Small intestine (tissue), 7 donors: ENCODE results near the gene CMIP. TPM values are rescaled to one million over a fixed set of nuclear protein-coding genes. Genes with fewer than 3 reads are reported as not detected.

Source experiments
- DNase-seq, 2 donors: peaks; one replicate each; pipeline versions ENCODE4 v3.0.0 to v3.0.0-alpha.2; 2013
- FAIRE-seq: peaks from 2 replicates; lab custom pipeline; 2012; peaks lifted over from hg19 to GRCh38; lab: Jason Lieb, UNC
- H3K27ac ChIP-seq, 3 donors: one replicate each; pipeline ENCODE4 v1.5.1; 2013; ENCODE audit warnings: low read length in 2 of 3, mild to moderate bottlenecking in 2 of 3, control low read depth in 1 of 3, inconsistent platforms in 1 of 3, low read depth in 1 of 3, moderate library complexity in 1 of 3
- H3K27me3 ChIP-seq, 3 donors: one replicate each; pipeline ENCODE4 v1.6.1; 2013; ENCODE audit warnings: low read length in 3 of 3, inconsistent platforms in 1 of 3; ENCODE audit not compliant: control insufficient read depth in 3 of 3, insufficient read depth in 3 of 3
- H3K36me3 ChIP-seq, 3 donors: one replicate each; pipeline ENCODE4 v1.6.1; 2013; ENCODE audit warnings: low read length in 3 of 3, inconsistent platforms in 1 of 3, low read depth in 1 of 3, mild to moderate bottlenecking in 1 of 3, moderate library complexity in 1 of 3; ENCODE audit not compliant: control insufficient read depth in 3 of 3, insufficient read depth in 2 of 3
- H3K4me1 ChIP-seq, 3 donors: one replicate each; pipeline ENCODE4 v1.6.1; 2013; ENCODE audit warnings: low read length in 2 of 3, inconsistent platforms in 1 of 3, low read depth in 1 of 3, mild to moderate bottlenecking in 1 of 3, moderate library complexity in 1 of 3; ENCODE audit not compliant: control insufficient read depth in 3 of 3, insufficient read depth in 2 of 3
- H3K4me3 ChIP-seq, 3 donors: one replicate each; pipeline ENCODE4 v1.5.1; 2013; ENCODE audit warnings: low read length in 3 of 3, control low read depth in 1 of 3, inconsistent platforms in 1 of 3, low read depth in 1 of 3, mild to moderate bottlenecking in 1 of 3, moderate library complexity in 1 of 3
- H3K9me3 ChIP-seq, 2 donors: one replicate each; pipeline ENCODE4 v1.6.1; 2013; ENCODE audit warnings: low read depth in 1 of 2, low read length in 1 of 2; ENCODE audit not compliant: control insufficient read depth in 2 of 2, insufficient read depth in 1 of 2
- WGBS, 3 donors: extraction: QIAGEN DNeasy Blood & Tissue Kit; methylation state at CpG; one replicate each; pipeline ENCODE4 v1.1.7; 2013; 5-methylcytosine and 5-hydroxymethylcytosine counted together
- polyA plus RNA-seq, 4 donors: library from polyadenylated mRNA; stranded (reverse) in 3 of 4; unstranded in 1 of 4; fragments of 200-250 nt in 3 of 4; fragments of 120-200 nt in 1 of 4; gene quantifications; one replicate each; pipeline versions ENCODE4 v1.2.1 to v1.2.3, GENCODE V29; 2013
- donor health status: healthy with polysubstance abuse.
- donor health status: control.
- donor health status: control.
- donor health status: Bipolar disorder and iron deficiency.
- donor health status: healthy.

The CMIP gene
- polyA plus RNA-seq, 4 donors = 43.8 to 74.7 (median 55.7) TPM

- H3K4me3 ChIP-seq = no peak overlapping the region
- DNase-seq (peak in 1 of 2 donors; percentile 37), FAIRE-seq (no peak)
- H3K36me3 ChIP-seq = peaks cover 0 to 54% (median 0%) of the 10 kb centered on the region in 3 donors
- peak overlapping the region; percentile 83 to 93 (median 91) for H3K27ac ChIP-seq
- H3K27me3 ChIP-seq = no peaks in the 10 kb centered on the region
- peaks cover 23 to 83% (median 26%) of the 10 kb centered on the region in 3 donors for H3K4me1 ChIP-seq
- 38 to 68% (median 51%) methylated on average over 14 of the region's 14 CpGs for WGBS, 3 donors
- peaks cover 0 to 5% of the 10 kb centered on the region in 2 donors for H3K9me3 ChIP-seq
These were observed 8.6 kb downstream of the CMIP start for GRCh38 chr16:81453091-81453728.

GRCh38 chr16:81454044-81454443 is 9.4 kb downstream of the CMIP start:
- Histone ChIP-seq H3K4me3 (no peak overlapping the region), H3K27ac (peak overlapping the region in 1 of 3 donors; percentile 2), H3K9me3 (peaks cover 0 to 5% of the 10 kb centered on the region in 2 donors), H3K36me3 (peaks cover 0 to 61% (median 0%) of the 10 kb centered on the region in 3 donors), H3K4me1 (peaks cover 21 to 85% (median 27%) of the 10 kb centered on the region in 3 donors), H3K27me3 (no peaks in the 10 kb centered on the region)
- WGBS, 3 donors = 70 to 88% (median 75%) methylated on average over 7 of the region's 7 CpGs
- no peak for DNase-seq
- no peak for FAIRE-seq

- WGBS, 3 donors = 62 to 82% (median 81%) methylated on average over 13 of the region's 13 CpGs
- no peak for FAIRE-seq
- Histone ChIP-seq H3K36me3 (peaks cover 0 to 66% (median 0%) of the 10 kb centered on the region in 3 donors), H3K27me3 (no peaks in the 10 kb centered on the region), H3K27ac (no peak overlapping the region), H3K9me3 (peaks cover 0 to 5% of the 10 kb centered on the region in 2 donors), H3K4me3 (no peak overlapping the region), H3K4me1 (peaks cover 15 to 85% (median 23%) of the 10 kb centered on the region in 3 donors)
- DNase-seq = peak in 1 of 2 donors; percentile 22
These were observed 10.4 kb downstream of the CMIP start for GRCh38 chr16:81455006-81455405.

GRCh38 chr16:81455720-81456494 is 11.3 kb downstream of the CMIP start:
- H3K4me1 ChIP-seq = peaks cover 14 to 83% (median 20%) of the 10 kb centered on the region in 3 donors
- peak in 1 of 2 donors; percentile 14 for DNase-seq
- peaks cover 0 to 3% of the 10 kb centered on the region in 2 donors for H3K9me3 ChIP-seq
- FAIRE-seq = no peak
- WGBS, 3 donors = 56 to 68% (median 61%) methylated on average over 15 to 17 of the region's 17 CpGs
- H3K27me3 ChIP-seq = no peaks in the 10 kb centered on the region
- peak overlapping the region; percentile 89 to 95 (median 93) for H3K27ac ChIP-seq
- H3K4me3 ChIP-seq = no peak overlapping the region
- H3K36me3 ChIP-seq = peaks cover 0 to 72% (median 0%) of the 10 kb centered on the region in 3 donors

GRCh38 chr16:81456523-81457325 is 12.1 kb downstream of the CMIP start:
- H3K27ac ChIP-seq = peak overlapping the region; percentile 93 to 95 (median 94)
- FAIRE-seq (no peak), DNase-seq (peak; percentile 91 to 96)
- peaks cover 14 to 76% (median 17%) of the 10 kb centered on the region in 3 donors for H3K4me1 ChIP-seq
- no peaks in the 10 kb centered on the region for H3K27me3 ChIP-seq
- H3K36me3 ChIP-seq = peaks cover 0 to 70% (median 0%) of the 10 kb centered on the region in 3 donors
- WGBS, 3 donors = 23 to 64% (median 42%) methylated on average over 18 to 23 of the region's 23 CpGs
- peak overlapping the region in 1 of 3 donors; percentile 21 for H3K4me3 ChIP-seq
- H3K9me3 ChIP-seq = no peaks in the 10 kb centered on the region

GRCh38 chr16:81457326-81458133 is 12.9 kb downstream of the CMIP start:
- FAIRE-seq = no peak
- WGBS, 3 donors = 18 to 42% (median 37%) methylated on average over 17 of the region's 17 CpGs
- Histone ChIP-seq H3K9me3 (no peaks in the 10 kb centered on the region), H3K27me3 (no peaks in the 10 kb centered on the region), H3K27ac (peak overlapping the region; percentile 93 to 95 (median 94)), H3K4me1 (peaks cover 13 to 75% (median 18%) of the 10 kb centered on the region in 3 donors), H3K4me3 (no peak overlapping the region), H3K36me3 (peaks cover 0 to 63% (median 0%) of the 10 kb centered on the region in 3 donors)
- peak; percentile 88 to 90 for DNase-seq

- Histone ChIP-seq H3K27me3 (no peaks in the 10 kb centered on the region), H3K4me1 (peaks cover 17 to 75% (median 19%) of the 10 kb centered on the region in 3 donors), H3K4me3 (no peak overlapping the region), H3K27ac (peak overlapping the region; percentile 93 to 95 (median 94)), H3K36me3 (peaks cover 0 to 65% (median 0%) of the 10 kb centered on the region in 3 donors), H3K9me3 (no peaks in the 10 kb centered on the region)
- 48 to 78% (median 73%) methylated on average over 8 of the region's 8 CpGs for WGBS, 3 donors
- FAIRE-seq = no peak
- DNase-seq = no peak
These were observed 13.6 kb downstream of the CMIP start for GRCh38 chr16:81458149-81458669.
